K562 (cell line): Measurements from ENCODE around the gene SMC3. TPM values are rescaled to one million over a fixed set of nuclear protein-coding genes. Genes with fewer than 3 reads are reported as not detected.

Source experiments
- BRCA1 ChIP-seq, 2 experiments: fragments of 450-650 bp in 1 of 2; sonication (generic) in 1 of 2; formaldehyde crosslinking in 1 of 2; IDR thresholded peaks; 2 replicates each; pipeline versions ENCODE4 v1.5.0 to v1.6.1; 2017 to 2020; ENCODE audit warnings: mild to moderate bottlenecking in 1 of 2, missing genetic modification reagents in 1 of 2
- CBFA2T2 ChIP-seq: fragments of 450-650 bp; conservative IDR thresholded peaks from 2 replicates; pipeline ENCODE4 v1.6.1; 2017; ENCODE audit warnings: mild to moderate bottlenecking
- JUND ChIP-seq, 2 experiments: IDR thresholded peaks; 2 replicates in 1 of 2; 3 replicates in 1 of 2; pipeline ENCODE4 v1.6.1; 2011; ENCODE audit warnings: borderline replicate concordance in 2 of 2, low read depth in 2 of 2, low read length in 2 of 2, improper control_type of control experiment in 1 of 2, missing biosample characterization in 1 of 2, missing genetic modification characterization in 1 of 2, missing genetic modification reagents in 1 of 2
- MTA1 ChIP-seq: fragments of 450-650 bp; IDR thresholded peaks from 2 replicates; pipeline ENCODE4 v1.6.1; 2017; ENCODE audit warnings: borderline replicate concordance
- POU5F1 ChIP-seq: fragments of 150-350 bp; IDR thresholded peaks from 2 replicates; pipeline ENCODE4 v1.6.1; 2014; ENCODE audit warnings: borderline replicate concordance, low read length, low read depth, mild to moderate bottlenecking; ENCODE audit not compliant: partially characterized antibody
- TOE1 ChIP-seq, 2 experiments: fragments of 450-650 bp in 1 of 2; sonication (generic) in 1 of 2; formaldehyde crosslinking in 1 of 2; IDR thresholded peaks; 2 replicates each; pipeline versions ENCODE4 v1.7.1 to v1.8.0; 2016 to 2022; ENCODE audit warnings: borderline replicate concordance in 2 of 2, mild to moderate bottlenecking in 2 of 2, antibody characterized with exemption in 1 of 2, inconsistent platforms in 1 of 2, low read depth in 1 of 2, missing genetic modification reagents in 1 of 2, moderate library complexity in 1 of 2
- polyA plus RNA-seq, 8 experiments: library from polyadenylated mRNA; depleted of rRNA in 4 of 8; stranded (reverse) in 5 of 8; unstranded in 3 of 8; fragments of >200 nt; fragmentation: Nextera tagmentation in 2 of 8; fragmentation: Illumina TruSeq in 1 of 8; extraction: Ambion mirVana in 2 of 8; extraction: Trizol in 1 of 8; gene quantifications; 2 replicates each; pipeline versions ENCODE4 v1.2.1 to v1.2.3, GENCODE V29; 2011 to 2014; ENCODE audit warnings: inconsistent platforms in 1 of 8, missing spikeins in 1 of 8
- total RNA-seq, 7 experiments: library from RNA; depleted of rRNA in 6 of 7; stranded (reverse); fragments of >200 nt in 6 of 7; fragmentation: Illumina TruSeq in 2 of 7; extraction: Trizol in 2 of 7; gene quantifications; 2 replicates each; pipeline versions ENCODE4 v1.2.1 to v1.2.3, GENCODE V29; 2011 to 2021; ENCODE audit warnings: low replicate concordance in 1 of 7
- TF ChIP-seq, protein P1 (sequence below): fragments of 250-450 bp; sonication (Bioruptor Pico); IDR thresholded peaks from 2 replicates; pipeline ENCODE4 v1.5.0; 2020; ENCODE audit warnings: mild to moderate bottlenecking
- TF ChIP-seq, protein P2 (sequence below), 2 experiments: IDR thresholded peaks in 1 of 2; conservative IDR thresholded peaks in 1 of 2; 2 replicates each; pipeline ENCODE4 v1.6.1; 2016; ENCODE audit warnings: low read depth in 2 of 2, mild to moderate bottlenecking in 1 of 2, missing compliant biosample characterization in 1 of 2, missing genetic modification characterization in 1 of 2, moderate library complexity in 1 of 2
- TF ChIP-seq, protein P3 (sequence below): fragments of 200-600 bp; sonication (generic); IDR thresholded peaks from one replicate; pipeline ENCODE4 v1.6.1; 2012; ENCODE audit warnings: mild to moderate bottlenecking, low read depth, low read length, inconsistent platforms

Gene SMC3
- total and polyA plus RNA-seq, 9 of the 15 experiments (the other 6 are each of a cell fraction or from before 2014, with no cell fraction given), result 21.3 to 62.6 (median 39.3) TPM

DNA sequence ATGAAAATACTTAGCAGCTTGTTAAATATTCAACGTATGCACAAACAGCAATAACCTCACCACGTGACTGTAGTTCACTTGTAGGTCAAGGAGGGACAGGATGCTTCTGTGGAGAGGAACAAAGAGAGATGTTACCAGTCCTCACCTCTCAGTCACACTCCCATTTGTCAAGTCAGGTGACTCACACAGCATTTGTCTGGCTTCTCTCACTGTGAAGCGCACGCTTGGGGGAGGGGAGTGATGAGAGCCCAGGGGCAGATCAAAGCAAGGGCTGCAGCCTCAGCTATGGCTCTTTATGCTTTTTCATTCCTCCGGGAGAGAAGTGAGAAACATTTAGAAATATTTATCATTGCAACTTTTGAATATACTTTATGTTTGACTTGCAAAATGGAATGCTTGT lies 73.8 kb downstream of the SMC3 start (continued):
- TF ChIP-seq, protein P1, sequence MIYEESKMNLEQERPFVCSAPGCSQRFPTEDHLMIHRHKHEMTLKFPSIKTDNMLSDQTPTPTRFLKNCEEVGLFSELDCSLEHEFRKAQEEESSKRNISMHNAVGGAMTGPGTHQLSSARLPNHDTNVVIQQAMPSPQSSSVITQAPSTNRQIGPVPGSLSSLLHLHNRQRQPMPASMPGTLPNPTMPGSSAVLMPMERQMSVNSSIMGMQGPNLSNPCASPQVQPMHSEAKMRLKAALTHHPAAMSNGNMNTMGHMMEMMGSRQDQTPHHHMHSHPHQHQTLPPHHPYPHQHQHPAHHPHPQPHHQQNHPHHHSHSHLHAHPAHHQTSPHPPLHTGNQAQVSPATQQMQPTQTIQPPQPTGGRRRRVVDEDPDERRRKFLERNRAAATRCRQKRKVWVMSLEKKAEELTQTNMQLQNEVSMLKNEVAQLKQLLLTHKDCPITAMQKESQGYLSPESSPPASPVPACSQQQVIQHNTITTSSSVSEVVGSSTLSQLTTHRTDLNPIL (CRISPR knock-in tag), result no peak
- TF ChIP-seq JUND (IDR thresholded peaks at IDR 0.05; ENCODE audit: borderline replicate concordance, low read depth, low read length), result peak; percentile 76
- TF ChIP-seq JUND (tag; IDR thresholded peaks at IDR 0.05; ENCODE audit: borderline replicate concordance, low read depth, low read length), result peak; percentile 34; the same call in 1 of the 3 replicates
- TF ChIP-seq CBFA2T2, result peak; percentile 42
- TF ChIP-seq TOE1 (IDR thresholded peaks at IDR 0.05; ENCODE audit: borderline replicate concordance), result peak; percentile 84
- TF ChIP-seq TOE1 (CRISPR knock-in tag; IDR thresholded peaks at IDR 0.05; ENCODE audit: borderline replicate concordance, low read depth), result no peak
- no peak for TF ChIP-seq POU5F1
- TF ChIP-seq, protein P2, sequence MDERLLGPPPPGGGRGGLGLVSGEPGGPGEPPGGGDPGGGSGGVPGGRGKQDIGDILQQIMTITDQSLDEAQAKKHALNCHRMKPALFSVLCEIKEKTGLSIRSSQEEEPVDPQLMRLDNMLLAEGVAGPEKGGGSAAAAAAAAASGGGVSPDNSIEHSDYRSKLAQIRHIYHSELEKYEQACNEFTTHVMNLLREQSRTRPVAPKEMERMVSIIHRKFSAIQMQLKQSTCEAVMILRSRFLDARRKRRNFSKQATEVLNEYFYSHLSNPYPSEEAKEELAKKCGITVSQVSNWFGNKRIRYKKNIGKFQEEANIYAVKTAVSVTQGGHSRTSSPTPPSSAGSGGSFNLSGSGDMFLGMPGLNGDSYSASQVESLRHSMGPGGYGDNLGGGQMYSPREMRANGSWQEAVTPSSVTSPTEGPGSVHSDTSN (CRISPR knock-in tag; IDR thresholded peaks at IDR 0.05; ENCODE audit: low read depth), result no peak
- TF ChIP-seq, protein P2 (tag; conservative IDR thresholded peaks at IDR 0.05; ENCODE audit: low read depth), result peak; percentile 68
- TF ChIP-seq, protein P3, sequence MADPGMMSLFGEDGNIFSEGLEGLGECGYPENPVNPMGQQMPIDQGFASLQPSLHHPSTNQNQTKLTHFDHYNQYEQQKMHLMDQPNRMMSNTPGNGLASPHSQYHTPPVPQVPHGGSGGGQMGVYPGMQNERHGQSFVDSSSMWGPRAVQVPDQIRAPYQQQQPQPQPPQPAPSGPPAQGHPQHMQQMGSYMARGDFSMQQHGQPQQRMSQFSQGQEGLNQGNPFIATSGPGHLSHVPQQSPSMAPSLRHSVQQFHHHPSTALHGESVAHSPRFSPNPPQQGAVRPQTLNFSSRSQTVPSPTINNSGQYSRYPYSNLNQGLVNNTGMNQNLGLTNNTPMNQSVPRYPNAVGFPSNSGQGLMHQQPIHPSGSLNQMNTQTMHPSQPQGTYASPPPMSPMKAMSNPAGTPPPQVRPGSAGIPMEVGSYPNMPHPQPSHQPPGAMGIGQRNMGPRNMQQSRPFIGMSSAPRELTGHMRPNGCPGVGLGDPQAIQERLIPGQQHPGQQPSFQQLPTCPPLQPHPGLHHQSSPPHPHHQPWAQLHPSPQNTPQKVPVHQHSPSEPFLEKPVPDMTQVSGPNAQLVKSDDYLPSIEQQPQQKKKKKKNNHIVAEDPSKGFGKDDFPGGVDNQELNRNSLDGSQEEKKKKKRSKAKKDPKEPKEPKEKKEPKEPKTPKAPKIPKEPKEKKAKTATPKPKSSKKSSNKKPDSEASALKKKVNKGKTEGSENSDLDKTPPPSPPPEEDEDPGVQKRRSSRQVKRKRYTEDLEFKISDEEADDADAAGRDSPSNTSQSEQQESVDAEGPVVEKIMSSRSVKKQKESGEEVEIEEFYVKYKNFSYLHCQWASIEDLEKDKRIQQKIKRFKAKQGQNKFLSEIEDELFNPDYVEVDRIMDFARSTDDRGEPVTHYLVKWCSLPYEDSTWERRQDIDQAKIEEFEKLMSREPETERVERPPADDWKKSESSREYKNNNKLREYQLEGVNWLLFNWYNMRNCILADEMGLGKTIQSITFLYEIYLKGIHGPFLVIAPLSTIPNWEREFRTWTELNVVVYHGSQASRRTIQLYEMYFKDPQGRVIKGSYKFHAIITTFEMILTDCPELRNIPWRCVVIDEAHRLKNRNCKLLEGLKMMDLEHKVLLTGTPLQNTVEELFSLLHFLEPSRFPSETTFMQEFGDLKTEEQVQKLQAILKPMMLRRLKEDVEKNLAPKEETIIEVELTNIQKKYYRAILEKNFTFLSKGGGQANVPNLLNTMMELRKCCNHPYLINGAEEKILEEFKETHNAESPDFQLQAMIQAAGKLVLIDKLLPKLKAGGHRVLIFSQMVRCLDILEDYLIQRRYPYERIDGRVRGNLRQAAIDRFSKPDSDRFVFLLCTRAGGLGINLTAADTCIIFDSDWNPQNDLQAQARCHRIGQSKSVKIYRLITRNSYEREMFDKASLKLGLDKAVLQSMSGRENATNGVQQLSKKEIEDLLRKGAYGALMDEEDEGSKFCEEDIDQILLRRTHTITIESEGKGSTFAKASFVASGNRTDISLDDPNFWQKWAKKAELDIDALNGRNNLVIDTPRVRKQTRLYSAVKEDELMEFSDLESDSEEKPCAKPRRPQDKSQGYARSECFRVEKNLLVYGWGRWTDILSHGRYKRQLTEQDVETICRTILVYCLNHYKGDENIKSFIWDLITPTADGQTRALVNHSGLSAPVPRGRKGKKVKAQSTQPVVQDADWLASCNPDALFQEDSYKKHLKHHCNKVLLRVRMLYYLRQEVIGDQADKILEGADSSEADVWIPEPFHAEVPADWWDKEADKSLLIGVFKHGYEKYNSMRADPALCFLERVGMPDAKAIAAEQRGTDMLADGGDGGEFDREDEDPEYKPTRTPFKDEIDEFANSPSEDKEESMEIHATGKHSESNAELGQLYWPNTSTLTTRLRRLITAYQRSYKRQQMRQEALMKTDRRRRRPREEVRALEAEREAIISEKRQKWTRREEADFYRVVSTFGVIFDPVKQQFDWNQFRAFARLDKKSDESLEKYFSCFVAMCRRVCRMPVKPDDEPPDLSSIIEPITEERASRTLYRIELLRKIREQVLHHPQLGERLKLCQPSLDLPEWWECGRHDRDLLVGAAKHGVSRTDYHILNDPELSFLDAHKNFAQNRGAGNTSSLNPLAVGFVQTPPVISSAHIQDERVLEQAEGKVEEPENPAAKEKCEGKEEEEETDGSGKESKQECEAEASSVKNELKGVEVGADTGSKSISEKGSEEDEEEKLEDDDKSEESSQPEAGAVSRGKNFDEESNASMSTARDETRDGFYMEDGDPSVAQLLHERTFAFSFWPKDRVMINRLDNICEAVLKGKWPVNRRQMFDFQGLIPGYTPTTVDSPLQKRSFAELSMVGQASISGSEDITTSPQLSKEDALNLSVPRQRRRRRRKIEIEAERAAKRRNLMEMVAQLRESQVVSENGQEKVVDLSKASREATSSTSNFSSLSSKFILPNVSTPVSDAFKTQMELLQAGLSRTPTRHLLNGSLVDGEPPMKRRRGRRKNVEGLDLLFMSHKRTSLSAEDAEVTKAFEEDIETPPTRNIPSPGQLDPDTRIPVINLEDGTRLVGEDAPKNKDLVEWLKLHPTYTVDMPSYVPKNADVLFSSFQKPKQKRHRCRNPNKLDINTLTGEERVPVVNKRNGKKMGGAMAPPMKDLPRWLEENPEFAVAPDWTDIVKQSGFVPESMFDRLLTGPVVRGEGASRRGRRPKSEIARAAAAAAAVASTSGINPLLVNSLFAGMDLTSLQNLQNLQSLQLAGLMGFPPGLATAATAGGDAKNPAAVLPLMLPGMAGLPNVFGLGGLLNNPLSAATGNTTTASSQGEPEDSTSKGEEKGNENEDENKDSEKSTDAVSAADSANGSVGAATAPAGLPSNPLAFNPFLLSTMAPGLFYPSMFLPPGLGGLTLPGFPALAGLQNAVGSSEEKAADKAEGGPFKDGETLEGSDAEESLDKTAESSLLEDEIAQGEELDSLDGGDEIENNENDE, result no peak
- TF ChIP-seq BRCA1 (IDR thresholded peaks at IDR 0.05), result no peak
- no peak for TF ChIP-seq BRCA1 (CRISPR knock-in tag; IDR thresholded peaks at IDR 0.05)
- TF ChIP-seq MTA1, result no peak
